Islet of Langerhans (tissue), 1 donor: ENCODE measurements around the gene FIBP.

Source experiments
- FAIRE-seq: peaks from one replicate; lab custom pipeline; 2011; peaks lifted over from hg19 to GRCh38; lab: Jason Lieb, UNC

FIBP gene

DNA sequence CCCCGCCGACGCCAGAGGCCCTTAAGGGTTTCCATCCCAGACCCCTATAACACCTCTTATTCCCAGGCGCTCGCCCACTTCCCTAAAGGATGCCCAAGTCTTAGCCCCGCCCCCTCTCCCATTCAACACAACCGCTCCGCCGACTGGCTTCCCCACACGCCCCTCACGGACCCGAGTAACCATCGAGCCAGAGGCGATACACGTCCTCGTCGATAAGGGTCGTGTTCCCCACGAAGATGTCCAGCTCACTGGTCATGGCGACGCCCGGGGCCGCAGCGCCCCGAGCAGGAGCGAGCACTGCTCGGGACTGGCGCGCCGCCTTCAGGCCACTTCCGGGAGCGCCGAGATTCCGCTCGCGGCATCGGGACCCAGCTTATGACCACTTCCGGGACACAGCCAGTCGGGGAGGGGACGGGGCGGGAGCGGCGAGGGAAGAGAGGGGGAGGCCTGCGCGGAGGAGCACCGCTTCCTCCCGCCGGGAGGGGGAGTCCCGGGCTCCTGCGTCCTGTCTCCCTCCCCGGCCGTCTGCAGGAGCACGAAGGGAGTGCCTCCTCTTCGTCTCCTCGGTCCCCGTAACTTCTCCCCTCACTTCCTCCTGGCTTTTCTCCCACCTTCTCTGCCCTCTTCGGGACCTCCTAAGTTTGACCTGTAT lies at the start of gene FIBP:
FIBP (minus strand) TSS at position 309 of the 652 bp plus-strand sequence; CDS start at position 256, 53 bp downstream.
- FAIRE-seq, result no peak

GRCh38 chr11:65937766-65938165 lies 49.5 kb upstream of the FIBP start:
- no peak for FAIRE-seq

DNA sequence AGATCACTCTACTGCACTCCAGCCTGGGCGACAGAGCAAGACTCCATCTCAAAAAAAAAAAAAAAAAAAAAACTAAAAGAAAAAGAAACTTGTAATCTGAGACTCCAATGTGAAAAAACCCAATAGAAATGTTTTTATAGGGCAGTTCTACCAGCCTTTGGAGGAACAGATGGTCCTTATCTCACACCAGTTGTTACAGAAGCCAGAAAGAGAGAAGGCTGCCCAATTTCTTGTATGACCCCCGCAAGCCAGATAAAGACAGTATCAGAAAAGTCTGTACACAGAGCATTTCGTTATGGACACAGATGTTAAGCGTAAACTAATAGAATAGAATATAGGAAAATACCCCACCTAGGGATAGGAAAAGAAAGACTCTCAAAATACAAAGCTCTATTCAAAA lies 45.7 kb upstream of the FIBP start:
- FAIRE-seq, result no peak

DNA sequence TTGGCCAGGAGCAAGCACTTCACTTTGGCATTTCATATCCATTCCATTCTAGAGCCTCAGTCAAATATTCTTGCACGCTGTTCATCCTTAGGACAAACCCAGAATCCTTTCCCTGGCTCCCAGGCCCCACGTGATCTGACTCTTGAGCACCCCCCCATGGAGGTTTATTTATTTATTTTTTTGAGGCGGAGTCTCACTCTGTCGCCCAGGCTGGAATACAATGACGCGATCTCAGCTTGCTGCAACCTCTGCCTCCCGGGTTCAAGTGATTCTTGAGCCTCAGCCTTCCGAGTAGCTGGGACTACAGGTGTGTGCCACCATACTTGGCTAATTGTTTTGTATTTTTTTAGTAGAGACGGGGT lies 44.3 kb upstream of the FIBP start:
- FAIRE-seq, result no peak

GRCh38 chr11:65931773-65932557 lies 43.7 kb upstream of the FIBP start:
- FAIRE-seq, result no peak

DNA sequence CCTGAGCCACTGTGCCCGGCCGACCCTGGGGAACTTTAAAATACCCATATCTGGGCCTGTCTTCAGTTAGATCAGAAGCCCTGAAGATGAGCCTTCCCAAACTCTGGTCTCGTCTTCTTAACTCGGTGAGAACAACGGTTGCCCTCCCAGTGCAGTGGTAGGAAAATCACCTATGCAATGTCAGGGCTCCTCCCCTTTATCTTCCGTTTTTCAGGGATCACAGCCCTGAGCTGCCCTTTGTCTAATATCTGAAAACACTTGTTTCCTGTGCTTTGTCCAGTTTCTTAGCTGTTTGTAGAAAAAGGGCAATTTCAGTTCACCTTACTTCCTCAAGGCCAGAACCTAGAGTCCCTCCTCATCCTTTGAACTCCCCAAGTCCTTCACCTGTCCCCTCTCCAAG lies 40.4 kb upstream of the FIBP start:
- no peak for FAIRE-seq

GRCh38 chr11:65927904-65928397 lies 39.7 kb upstream of the FIBP start:
- no peak for FAIRE-seq

DNA sequence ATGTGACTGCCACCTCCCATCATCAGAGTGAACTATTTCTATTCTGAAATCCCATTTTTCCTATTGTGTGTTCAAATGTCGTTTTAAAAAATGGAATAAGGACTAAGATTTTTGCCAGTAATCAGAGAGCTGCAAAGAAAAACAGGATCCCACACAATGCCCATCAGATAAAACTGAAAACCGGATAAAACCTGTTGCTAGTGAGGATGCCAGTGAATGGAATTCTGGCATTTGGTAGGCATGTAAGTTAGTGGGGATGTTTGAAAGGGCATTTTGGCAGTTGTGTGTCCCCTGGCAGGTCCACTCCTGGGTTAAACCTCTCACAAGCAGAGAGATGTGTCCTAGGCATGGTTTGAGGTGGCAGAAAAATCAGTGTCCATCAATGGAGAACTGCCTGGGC lies 37.1 kb upstream of the FIBP start:
- no peak for FAIRE-seq

GRCh38 chr11:65922565-65922964 lies 34.3 kb upstream of the FIBP start:
- FAIRE-seq, result no peak

GRCh38 chr11:65921876-65922275 lies 33.6 kb upstream of the FIBP start:
- no peak for FAIRE-seq

- FAIRE-seq, result no peak
Observed at GRCh38 chr11:65921033-65921555, 32.8 kb upstream of the FIBP start.

GRCh38 chr11:65920372-65920802 lies 32.1 kb upstream of the FIBP start:
- no peak for FAIRE-seq

GRCh38 chr11:65919573-65920371 lies 31.5 kb upstream of the FIBP start:
- no peak for FAIRE-seq

DNA sequence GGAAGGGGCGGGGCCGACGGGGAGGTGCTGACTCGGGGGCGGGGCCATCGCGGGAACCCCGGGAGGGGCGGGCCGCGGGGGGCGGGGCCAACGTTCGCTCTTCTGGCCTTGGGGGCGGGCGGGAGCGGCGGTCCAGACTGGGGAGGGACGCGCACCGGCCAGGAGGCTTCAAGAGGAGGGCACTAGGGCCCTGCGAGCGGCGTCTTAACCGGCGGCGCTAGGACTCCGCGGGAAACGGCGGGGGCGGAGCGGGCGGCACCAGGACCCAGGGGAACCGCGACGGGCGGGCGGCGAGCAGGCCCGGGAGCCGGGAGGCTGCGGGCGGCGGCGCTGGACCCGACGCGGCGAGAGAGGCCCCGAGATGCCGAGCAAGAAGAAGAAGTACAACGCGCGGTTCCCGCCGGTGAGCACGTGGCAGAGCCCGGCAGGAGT lies 30.9 kb upstream of the FIBP start, which contains the start of gene DRAP1:
DRAP1 (plus strand) TSS at position 286 of the 432 bp plus-strand sequence; CDS start at position 362, 76 bp downstream.
- no peak for FAIRE-seq

- FAIRE-seq, result no peak
Observed at GRCh38 chr11:65918211-65919140, 30.2 kb upstream of the FIBP start, which contains the start of gene C11orf68. TSS of gene C11orf68 (minus strand) at chr11:65919062. CDS start at chr11:65919031, 31 bp downstream.

- FAIRE-seq, result no peak
Observed at GRCh38 chr11:65917434-65918210, 29.4 kb upstream of the FIBP start.

DNA sequence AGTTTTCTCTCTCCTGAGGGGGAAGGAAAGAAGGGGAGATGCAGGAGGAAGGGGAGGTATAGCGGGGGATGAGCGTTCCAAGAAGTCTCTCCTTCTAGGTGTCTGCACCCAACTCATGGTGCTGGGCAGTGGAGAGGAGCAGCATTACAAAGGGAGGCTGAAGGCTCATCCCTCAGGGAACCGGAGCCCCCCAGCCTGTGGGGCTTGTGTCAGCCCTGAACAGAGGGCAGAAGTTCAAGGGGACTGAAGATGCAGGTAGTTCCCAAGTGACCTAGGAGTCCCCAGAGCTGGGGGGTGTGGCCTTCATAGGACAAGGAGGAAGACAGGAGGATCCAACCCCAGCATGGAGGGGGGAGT lies 28.8 kb upstream of the FIBP start:
- FAIRE-seq, result no peak

- FAIRE-seq, result no peak
Observed at GRCh38 chr11:65916391-65916790, 28.1 kb upstream of the FIBP start.

GRCh38 chr11:65915821-65916251 lies 27.6 kb upstream of the FIBP start:
- FAIRE-seq, result no peak

- FAIRE-seq, result no peak
Observed at GRCh38 chr11:65915101-65915820, 27.0 kb upstream of the FIBP start.
